GM15510 (cell line): ENCODE measurements around the gene PTPRH.

Source experiments
- POLR2A ChIP-seq: IDR thresholded peaks from 3 replicates; pipeline ENCODE4 v1.6.1; 2011; ENCODE audit warnings: borderline replicate concordance; ENCODE audit not compliant: insufficient read length; ENCODE audit errors: extremely low read depth

PTPRH gene

GRCh38 chr19:55250262-55251036 lies 41.1 kb upstream of the PTPRH start:
- peak; percentile 4 for TF ChIP-seq POLR2A

GRCh38 chr19:55249841-55250240 lies 40.5 kb upstream of the PTPRH start:
- TF ChIP-seq POLR2A: no peak

- TF ChIP-seq POLR2A: no peak
These were observed 39.4 kb upstream of the PTPRH start for GRCh38 chr19:55248704-55249103.

- TF ChIP-seq POLR2A: no peak
These were observed 38.9 kb upstream of the PTPRH start for GRCh38 chr19:55248166-55248675.

GRCh38 chr19:55247621-55248099 lies 38.4 kb upstream of the PTPRH start:
- no peak for TF ChIP-seq POLR2A

- TF ChIP-seq POLR2A: no peak
These were observed 37.5 kb upstream of the PTPRH start for GRCh38 chr19:55246462-55247451.

GRCh38 chr19:55245236-55245904 lies 36.1 kb upstream of the PTPRH start:
- TF ChIP-seq POLR2A: no peak

GRCh38 chr19:55244004-55244680 lies 34.8 kb upstream of the PTPRH start:
- TF ChIP-seq POLR2A: no peak

GRCh38 chr19:55242517-55242916 lies 33.2 kb upstream of the PTPRH start:
- no peak for TF ChIP-seq POLR2A

- no peak for TF ChIP-seq POLR2A
These were observed 32.7 kb upstream of the PTPRH start for GRCh38 chr19:55241935-55242464.

GRCh38 chr19:55241143-55241934 lies 32.0 kb upstream of the PTPRH start:
- no peak for TF ChIP-seq POLR2A

GRCh38 chr19:55240713-55241020 lies 31.4 kb upstream of the PTPRH start:
- TF ChIP-seq POLR2A: no peak

GRCh38 chr19:55239004-55239403 lies 29.7 kb upstream of the PTPRH start:
- TF ChIP-seq POLR2A: no peak
